GF-D8 (cell line): ENCODE results near the gene PRKCZ.
"Not testable (repeated sequence)": the region's sequence is repeated elsewhere in the genome, so short reads cannot be mapped to it uniquely, and the experiment has no call there.

ENCODE experiments used
- DNase-seq: peaks from one replicate; lab custom pipeline; 2025; lab: John Stamatoyannopoulos, UW

The PRKCZ gene

DNA sequence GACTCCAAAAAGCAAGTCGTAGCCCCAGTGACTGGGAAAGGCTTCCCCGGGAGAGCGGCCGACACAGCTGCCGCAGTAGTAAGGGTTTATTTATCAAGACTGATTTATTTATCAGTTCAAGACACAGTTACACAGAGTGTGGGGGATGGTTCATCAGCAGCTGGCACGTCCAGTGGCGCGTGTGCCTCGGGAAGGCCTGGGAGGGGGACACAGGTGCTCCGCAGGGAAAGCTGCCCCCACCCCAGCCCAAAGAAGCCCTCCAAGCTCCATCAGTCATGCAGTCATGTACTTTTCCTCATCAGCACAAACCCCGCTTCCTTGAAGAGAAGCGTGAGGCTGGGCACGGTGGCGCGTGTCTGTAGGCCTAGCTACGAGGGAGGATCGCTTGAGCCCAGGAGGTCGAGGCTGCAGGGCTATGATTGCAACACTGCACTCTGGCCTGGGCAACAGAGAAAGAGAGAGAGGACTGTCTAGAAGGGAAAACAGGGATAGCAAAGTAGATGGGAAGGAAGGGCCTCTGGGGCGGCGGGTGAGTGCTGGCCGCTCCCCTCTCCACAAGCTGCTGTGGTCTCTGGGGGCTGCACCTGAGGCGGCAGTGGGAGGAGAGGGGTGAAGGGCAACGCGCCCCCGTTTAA lies 53.2 kb downstream of the PRKCZ start:
- DNase-seq, result no peak

DNA sequence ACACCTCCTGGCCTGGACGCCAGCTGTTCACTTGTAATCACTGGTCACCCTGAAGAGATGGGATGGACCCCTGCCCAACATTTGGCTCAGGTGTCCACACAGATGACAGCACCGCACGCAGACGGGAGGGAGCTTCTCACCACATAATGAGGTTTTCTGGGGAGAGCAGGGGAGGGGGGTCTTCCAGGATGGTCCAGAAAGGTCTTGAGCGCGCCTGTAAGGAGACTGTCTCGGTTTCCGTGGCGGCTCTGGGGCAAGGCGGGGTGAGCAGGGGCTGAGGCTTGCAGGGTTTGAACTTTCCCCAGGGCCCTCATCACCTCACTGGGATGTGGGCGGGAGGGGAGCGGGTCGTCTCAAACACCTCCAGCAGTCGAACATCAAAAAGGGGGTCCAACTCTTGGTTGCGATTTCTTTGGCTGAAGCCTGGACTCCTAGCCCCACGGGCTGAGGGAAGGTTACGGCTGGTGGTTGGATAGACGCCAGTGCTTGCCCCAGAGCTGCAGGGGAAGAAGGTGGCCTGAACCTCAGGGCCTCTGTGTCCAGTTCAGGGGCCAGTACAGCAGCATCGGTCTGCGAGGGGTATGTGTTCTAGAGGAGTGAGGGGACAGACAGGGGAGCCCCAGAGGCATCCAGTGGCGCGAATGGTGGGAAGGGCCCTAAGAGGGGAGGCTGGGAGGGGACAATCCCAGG lies 53.8 kb downstream of the PRKCZ start:
- DNase-seq, result no peak

GRCh38 chr1:2104621-2105427 lies 54.6 kb downstream of the PRKCZ start:
- peak; percentile 89 for DNase-seq

DNA sequence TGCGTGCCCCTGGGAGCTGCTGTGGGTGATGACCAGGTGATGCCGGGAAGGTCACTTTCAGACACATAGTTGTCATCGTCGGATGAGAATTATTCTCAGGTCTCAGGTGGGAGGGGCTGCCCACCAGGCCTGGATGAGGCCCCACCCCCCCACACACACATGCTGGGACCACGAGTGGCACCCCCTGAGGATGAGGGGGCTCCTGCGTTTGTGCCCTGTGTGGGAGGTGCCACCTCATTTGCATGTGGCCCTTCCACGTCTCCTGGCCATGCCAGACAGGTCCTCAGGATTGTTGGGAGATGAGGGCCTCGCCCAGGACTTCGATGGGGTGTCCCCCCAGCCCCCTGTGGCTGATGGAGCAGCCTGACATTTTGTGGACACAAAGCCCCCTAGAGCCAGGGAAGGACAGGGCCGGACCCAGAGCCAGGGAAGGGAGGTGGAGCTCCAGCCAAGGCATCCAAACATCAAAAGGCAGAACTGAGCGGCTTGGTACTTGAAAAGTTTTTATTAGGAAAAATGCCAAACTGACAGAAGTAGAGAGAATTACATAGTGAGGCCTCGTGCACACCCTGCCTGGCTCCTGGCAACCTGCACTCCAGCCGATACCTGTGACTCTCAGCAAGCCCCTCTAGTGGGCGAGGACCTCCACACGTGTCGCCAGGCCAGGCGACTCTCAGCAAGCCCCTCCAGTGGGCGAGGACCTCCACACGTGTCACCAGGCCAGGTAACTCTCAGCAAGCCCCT lies 55.7 kb downstream of the PRKCZ start:
- no peak for DNase-seq

DNA sequence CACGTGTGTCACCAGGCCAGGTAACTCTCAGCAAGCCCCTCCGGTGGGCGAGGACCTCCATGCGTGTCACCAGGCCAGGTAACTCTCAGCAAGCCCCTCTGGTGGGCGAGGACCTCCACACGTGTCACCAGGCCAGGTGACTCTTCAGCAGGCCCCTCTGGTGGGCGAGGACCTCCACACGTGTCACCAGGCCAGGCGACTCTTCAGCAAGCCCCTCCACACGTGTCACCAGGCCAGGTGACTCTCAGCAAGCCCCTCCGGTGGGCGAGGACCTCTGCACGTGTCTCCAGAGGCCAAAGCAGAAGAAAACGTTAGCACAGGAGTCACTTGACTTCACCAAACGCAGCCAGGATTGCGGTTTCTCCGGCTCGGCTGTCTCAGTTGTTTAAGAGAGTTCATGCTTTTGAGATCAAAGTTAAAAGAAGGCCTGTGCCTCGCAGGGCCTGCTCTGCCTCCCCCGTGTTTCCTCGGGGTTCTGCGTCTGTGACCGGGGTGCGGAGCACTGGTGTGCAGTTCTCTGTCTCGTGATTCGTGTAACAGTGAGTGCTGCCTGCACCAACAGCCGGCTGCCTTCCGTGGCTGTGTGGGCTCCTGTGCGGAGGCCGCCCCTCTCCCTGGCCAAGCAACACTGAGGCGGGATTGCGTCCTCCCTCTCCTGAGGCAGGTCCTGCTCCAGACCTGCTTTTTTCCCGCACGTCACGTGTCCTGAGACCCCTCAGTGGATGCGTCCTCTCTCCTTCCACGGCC lies 56.6 kb downstream of the PRKCZ start:
- no peak for DNase-seq

- no peak for DNase-seq
Observed at GRCh38 chr1:2107586-2108212, 57.5 kb downstream of the PRKCZ start.

DNA sequence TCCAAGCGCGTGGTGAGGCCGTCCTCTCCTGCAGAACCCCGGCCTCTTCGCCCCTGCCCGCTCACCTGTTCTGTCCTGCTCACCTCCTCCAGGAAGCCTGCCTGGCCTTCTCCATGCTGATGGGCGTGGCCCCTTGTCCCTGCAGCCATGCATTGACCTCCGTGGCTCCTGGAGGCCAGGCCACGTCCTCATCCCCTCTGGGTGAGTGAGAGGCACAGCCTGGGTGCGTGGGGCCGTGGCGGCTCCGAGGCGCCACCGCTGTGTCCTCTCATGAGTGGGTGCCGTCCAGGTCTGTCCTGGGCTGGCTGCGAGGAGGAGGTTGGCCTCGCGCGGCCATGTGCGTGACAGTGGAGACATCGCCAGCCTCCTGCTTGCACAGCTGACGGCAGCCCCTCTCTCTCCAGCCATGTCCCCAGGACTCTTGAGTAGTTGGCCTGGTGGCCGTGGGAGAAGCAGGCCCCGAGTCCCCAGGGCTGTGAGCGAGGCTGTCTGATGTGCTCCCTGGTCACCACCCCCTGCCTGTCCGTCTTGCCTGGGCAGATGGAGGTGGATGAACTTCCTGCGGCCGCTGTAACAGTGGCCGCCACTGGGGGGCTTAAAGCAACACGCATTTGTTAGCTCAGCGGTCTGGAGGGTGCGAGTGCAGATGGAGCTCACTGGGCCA lies 58.1 kb downstream of the PRKCZ start:
- no peak for DNase-seq

GRCh38 chr1:2108877-2109580 lies 58.8 kb downstream of the PRKCZ start:
- no peak for DNase-seq

DNA sequence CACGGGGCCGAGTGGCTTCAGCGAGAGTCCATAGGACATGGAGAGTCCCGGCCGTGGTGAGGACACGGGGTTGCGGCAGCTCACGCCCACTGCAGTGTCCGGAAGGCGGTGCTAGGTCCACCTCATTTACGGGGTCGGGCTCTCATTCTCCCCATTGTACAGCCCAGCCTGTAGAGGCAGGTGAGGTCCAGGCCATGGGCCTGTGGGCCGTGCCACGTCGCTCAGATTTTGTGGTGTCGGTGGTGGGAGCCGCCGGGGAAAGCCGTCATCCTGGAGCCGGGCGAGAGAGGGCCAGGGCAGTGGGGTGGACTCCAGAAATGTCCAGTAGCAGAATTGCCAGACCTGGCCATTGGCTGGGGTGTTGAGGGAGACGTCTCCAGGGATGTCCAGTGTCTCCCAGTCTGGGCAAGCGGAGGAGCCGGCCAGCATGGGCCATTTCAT lies 59.4 kb downstream of the PRKCZ start:
- no peak for DNase-seq

DNA sequence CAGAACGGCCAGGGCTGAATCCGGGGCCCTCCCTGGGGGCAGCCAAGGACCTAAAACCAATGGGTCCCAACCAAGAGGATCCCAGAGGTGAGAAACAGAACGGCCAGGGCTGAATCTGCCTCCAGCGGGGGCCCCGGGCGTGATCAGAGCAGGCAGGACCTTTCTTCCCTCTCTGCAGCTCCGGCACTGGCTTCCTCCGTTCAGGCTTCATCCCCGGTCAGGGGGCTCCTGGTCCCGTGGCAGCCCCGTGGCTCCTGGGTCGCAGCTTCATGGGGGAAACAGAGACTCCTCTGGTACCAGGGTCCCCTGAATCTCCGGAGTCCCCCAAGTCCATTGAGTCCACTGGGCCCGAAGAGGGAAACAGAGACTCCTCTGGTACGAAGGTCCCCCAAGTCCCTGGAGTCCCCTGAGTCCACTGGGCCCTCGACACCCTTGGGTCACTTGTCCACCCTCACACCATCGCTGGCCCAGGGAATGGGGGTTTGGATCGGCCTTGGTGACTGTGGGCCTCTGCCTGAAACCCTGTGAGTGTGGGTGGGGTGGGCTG lies 60.1 kb downstream of the PRKCZ start:
- no peak for DNase-seq

- DNase-seq, result no peak
Observed at GRCh38 chr1:2110738-2111673, 60.8 kb downstream of the PRKCZ start.

DNA sequence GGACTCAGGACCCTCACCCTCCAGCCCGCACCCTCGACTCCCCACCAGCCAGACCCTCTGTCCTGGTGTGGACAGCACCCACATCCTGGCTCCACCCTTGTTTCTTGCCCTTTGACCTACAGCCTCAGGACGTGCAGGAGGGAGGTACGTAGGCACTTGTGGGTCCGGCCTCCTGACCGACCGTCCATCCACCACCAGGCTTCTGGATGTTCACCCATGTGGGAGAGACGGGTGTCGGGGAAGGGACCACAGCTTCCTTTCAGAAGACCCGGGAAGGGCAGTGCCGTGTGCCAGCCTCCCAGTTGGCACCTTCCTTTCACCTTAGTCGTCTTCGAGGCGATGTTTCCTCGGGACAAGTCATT lies 61.4 kb downstream of the PRKCZ start:
- DNase-seq, result no peak

DNA sequence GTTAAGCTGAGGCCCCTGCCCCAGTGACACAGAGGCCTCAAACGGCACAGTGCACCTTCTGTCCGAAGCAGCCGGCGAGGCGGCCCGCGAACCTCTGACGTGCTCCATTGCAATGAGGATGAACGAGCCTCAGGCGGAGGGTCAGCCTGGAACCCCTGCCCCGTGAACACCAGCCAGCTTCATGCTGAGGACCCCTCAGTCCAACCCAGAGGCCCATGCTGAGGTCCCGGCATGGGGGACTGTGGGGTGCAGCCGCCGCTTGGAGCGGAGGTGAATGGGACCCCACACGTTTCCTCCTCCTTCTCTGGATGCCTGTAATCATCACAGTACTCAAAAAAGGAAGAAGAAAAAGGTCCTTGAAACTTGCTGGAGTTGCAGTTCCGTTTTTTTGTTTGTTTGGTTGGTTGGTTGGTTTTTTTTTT lies 62.1 kb downstream of the PRKCZ start:
- no peak for DNase-seq

DNA sequence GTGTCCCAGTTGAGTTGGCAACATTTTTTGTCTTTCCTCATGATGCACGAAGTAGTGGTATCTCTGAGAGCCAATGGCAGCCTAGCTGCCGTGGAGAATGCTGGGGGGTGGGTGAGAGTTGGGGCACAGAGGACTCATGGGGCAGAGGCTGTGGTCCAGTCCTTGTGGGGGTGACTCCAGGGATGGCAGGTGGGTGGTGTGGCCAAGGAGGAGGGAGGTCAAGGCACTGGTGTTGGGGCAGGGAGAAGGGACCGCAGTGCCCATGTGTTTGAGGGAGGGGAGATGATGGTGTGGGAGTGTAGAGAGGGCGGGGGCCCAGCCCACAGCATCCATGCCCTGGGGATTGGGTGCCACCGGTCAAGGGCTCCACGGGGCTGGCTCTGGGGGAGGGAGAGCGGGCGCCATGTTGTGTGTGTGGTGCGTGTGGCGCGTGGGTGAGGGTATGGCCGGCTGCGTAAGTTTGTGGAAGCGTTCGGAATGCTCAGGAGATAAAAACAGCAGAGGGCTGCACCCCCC lies 63.5 kb downstream of the PRKCZ start:
- DNase-seq, result no peak

DNA sequence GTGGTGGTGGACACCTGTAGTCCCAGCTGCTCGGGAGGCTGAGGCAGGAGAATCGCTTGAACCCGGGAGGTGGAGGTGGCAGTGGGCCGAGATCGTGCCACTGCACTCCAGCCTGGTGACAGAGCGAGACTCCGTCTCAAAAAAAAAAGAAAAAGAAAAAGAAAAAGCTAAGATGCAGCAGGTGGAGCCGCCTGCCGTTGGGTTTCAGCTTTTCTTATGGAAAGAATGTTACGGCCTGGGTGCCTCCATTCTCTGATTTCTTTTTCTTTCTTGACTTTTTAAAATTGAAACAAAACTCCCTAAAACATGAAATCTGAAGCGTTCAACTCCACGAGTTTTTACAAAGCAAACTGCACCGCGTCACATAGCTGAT lies 64.4 kb downstream of the PRKCZ start:
- not testable (repeated sequence) for DNase-seq

DNA sequence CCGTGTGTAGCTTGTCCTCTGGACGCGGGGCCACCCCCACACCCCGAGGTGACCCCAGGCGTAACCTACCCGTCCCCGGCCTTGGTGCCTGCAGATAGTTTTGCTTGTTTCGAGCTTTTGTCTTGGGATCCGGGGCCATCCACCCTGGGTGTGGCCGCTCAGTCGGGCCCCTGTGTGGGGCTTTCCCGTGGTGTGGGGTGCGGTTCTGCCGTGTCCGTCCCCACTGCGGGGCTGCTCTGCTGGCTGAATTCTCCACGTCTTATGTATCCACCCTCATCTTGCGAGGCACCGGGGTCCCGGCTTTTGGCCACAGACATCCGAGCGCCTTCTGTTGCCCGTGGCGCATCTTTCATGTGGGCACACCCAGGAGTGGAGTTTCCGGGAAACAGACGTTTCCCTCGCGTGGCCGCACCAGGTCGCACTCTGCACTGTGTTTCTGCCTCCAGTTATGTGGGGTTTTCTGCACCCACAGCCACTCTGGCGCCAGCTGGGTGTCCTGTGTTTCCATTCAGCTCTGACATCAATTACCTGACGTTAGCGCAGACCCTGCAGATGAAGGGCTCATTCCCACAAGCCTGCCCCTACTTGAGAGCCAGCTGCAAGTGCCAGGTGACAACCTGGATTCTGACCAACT lies 64.9 kb downstream of the PRKCZ start:
- DNase-seq, result no peak

- no peak for DNase-seq
Observed at GRCh38 chr1:2115702-2116341, 65.6 kb downstream of the PRKCZ start.
